ENCODE data around the gene CYGB.

DNA sequence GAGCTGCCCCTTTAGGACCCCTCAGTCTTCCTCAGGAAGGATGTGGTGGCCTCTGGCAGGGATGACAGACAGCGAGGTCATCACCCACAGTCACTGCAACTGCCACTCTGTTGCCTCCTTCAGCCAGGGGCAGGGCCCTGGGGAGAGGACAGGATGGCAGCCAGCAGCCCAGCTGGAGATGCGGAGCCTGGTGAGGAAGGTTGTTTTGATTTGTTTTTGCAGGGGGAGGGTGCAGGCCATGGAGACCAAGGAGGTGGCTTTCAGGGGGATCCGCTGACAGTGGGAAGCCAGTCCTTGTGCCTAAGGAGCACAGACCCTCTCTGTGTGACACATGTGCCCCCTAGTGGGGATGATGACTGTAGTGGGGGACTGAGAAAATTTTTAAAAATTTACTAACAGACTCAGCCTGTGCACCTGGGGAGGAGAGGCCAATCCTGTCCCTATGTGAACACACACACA lies 9.7 kb upstream of the CYGB start:
- TF ChIP-seq, protein P1, sequence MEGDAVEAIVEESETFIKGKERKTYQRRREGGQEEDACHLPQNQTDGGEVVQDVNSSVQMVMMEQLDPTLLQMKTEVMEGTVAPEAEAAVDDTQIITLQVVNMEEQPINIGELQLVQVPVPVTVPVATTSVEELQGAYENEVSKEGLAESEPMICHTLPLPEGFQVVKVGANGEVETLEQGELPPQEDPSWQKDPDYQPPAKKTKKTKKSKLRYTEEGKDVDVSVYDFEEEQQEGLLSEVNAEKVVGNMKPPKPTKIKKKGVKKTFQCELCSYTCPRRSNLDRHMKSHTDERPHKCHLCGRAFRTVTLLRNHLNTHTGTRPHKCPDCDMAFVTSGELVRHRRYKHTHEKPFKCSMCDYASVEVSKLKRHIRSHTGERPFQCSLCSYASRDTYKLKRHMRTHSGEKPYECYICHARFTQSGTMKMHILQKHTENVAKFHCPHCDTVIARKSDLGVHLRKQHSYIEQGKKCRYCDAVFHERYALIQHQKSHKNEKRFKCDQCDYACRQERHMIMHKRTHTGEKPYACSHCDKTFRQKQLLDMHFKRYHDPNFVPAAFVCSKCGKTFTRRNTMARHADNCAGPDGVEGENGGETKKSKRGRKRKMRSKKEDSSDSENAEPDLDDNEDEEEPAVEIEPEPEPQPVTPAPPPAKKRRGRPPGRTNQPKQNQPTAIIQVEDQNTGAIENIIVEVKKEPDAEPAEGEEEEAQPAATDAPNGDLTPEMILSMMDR (IDR thresholded peaks at IDR 0.05; ENCODE audit: low read depth, low read length) = peak; percentile 70
- no peak for TF ChIP-seq POLR2A (IDR thresholded peaks at IDR 0.05; ENCODE audit: extremely low read depth, insufficient read length)
- TF ChIP-seq, protein P2, sequence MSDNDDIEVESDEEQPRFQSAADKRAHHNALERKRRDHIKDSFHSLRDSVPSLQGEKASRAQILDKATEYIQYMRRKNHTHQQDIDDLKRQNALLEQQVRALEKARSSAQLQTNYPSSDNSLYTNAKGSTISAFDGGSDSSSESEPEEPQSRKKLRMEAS (IDR thresholded peaks at IDR 0.05; ENCODE audit: low read depth, low read length) = peak; percentile 68
